MV-4-11 (cell line): Measurements from ENCODE around the gene RPRD1B.
"Not testable (repeated sequence)": the region's sequence is repeated elsewhere in the genome, so short reads cannot be mapped to it uniquely, and the experiment has no call there.

Experiments used
- DNase-seq: peaks from one replicate; lab custom pipeline; 2025; lab: John Stamatoyannopoulos, UW

RPRD1B gene

GRCh38 chr20:38075161-38075998 is 41.8 kb downstream of the RPRD1B start:
- no peak for DNase-seq

- DNase-seq, result no peak
Observed at GRCh38 chr20:38076548-38076947, 43.0 kb downstream of the RPRD1B start.

GRCh38 chr20:38078084-38078483 is 44.5 kb downstream of the RPRD1B start:
- no peak for DNase-seq

GRCh38 chr20:38079353-38079752 is 45.8 kb downstream of the RPRD1B start:
- DNase-seq, result no peak

- no peak for DNase-seq
Observed at GRCh38 chr20:38081575-38081974, 48.0 kb downstream of the RPRD1B start.

- DNase-seq, result no peak
Observed at GRCh38 chr20:38082894-38083293, 49.3 kb downstream of the RPRD1B start.

GRCh38 chr20:38083338-38084048 is 49.9 kb downstream of the RPRD1B start:
- DNase-seq, result no peak

GRCh38 chr20:38084425-38084951 is 50.9 kb downstream of the RPRD1B start:
- DNase-seq, result no peak

GRCh38 chr20:38085026-38085425 is 51.5 kb downstream of the RPRD1B start:
- no peak for DNase-seq

GRCh38 chr20:38089500-38089899 is 56.0 kb downstream of the RPRD1B start:
- no peak for DNase-seq

- DNase-seq, result no peak
Observed at GRCh38 chr20:38090061-38090460, 56.5 kb downstream of the RPRD1B start.

GRCh38 chr20:38091441-38092216 is 58.1 kb downstream of the RPRD1B start:
- peak; percentile 14 for DNase-seq

GRCh38 chr20:38092260-38092857 is 58.8 kb downstream of the RPRD1B start:
- no peak for DNase-seq

GRCh38 chr20:38092915-38093314 is 59.4 kb downstream of the RPRD1B start:
- no peak for DNase-seq

GRCh38 chr20:38093641-38094077 is 60.1 kb downstream of the RPRD1B start:
- no peak for DNase-seq

GRCh38 chr20:38094373-38094891 is 60.9 kb downstream of the RPRD1B start:
- peak; percentile 81 for DNase-seq

- DNase-seq, result no peak
Observed at GRCh38 chr20:38095017-38095686, 61.6 kb downstream of the RPRD1B start.

GRCh38 chr20:38098952-38099351 is 65.4 kb downstream of the RPRD1B start:
- DNase-seq, result no peak

- not testable (repeated sequence) for DNase-seq
Observed at GRCh38 chr20:38102206-38102605, 68.7 kb downstream of the RPRD1B start.

- no peak for DNase-seq
Observed at GRCh38 chr20:38104285-38104684, 70.7 kb downstream of the RPRD1B start.

- no peak for DNase-seq
Observed at GRCh38 chr20:38106461-38106860, 72.9 kb downstream of the RPRD1B start.
